ENCODE data around the gene FOXF2. TPM values are rescaled to one million over a fixed set of nuclear protein-coding genes. Genes with fewer than 3 reads are reported as not detected.

FOXF2 gene
- total RNA-seq, 4 donors from 2014 or later, result 0.59 to 1.4 (median 0.77) TPM

DNA sequence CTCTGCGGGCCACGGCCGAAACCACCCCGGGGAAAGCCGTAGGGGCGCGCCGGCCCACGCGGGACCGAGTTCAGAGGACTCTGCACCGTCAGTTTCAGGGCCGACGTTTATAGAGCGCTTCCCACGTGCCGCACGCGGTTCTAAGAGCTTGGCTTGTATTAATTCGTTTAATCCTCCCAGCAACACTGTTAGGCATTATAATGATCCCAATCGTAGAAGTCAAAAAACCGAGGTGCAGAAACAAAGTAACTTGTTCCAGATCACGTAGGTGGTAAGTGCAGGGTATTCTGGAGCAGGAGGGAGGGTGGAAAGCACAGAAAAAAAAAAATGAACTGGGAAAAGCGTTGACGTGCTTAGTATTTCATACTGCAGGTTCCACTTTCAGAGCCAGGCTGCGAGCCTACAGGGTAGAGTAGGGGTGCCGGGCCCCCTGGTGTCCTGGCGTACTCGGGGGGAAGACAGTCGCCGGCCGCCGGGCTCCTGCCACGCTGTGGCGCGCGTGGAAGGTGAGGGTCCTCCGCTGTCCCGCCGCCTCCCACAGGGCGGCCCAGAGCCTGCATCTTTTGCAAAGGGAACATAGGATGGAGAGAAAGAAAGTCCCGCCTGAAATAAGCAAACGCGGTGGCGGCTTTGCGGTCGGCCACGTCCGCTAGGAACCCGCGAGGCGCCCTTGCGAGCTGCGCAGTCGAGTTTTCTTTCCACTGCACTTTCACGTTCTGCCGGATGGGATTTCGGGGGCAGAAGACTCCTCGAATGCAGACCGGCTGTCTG, 10.2 kb upstream of the FOXF2 start:
- intact Hi-C loops (cut with DNase I; ENCODE audit: low total_unique reads), result no loop called here
- TF ChIP-seq POLR2A (IDR thresholded peaks at IDR 0.05), result no peak
- TF ChIP-seq, protein P1, sequence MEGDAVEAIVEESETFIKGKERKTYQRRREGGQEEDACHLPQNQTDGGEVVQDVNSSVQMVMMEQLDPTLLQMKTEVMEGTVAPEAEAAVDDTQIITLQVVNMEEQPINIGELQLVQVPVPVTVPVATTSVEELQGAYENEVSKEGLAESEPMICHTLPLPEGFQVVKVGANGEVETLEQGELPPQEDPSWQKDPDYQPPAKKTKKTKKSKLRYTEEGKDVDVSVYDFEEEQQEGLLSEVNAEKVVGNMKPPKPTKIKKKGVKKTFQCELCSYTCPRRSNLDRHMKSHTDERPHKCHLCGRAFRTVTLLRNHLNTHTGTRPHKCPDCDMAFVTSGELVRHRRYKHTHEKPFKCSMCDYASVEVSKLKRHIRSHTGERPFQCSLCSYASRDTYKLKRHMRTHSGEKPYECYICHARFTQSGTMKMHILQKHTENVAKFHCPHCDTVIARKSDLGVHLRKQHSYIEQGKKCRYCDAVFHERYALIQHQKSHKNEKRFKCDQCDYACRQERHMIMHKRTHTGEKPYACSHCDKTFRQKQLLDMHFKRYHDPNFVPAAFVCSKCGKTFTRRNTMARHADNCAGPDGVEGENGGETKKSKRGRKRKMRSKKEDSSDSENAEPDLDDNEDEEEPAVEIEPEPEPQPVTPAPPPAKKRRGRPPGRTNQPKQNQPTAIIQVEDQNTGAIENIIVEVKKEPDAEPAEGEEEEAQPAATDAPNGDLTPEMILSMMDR (IDR thresholded peaks at IDR 0.05), result no peak
- DNase-seq (ENCODE audit: low spot score in 2 of 2), result no peak
- WGBS, 2 donors, result 3 to 4% methylated on average over 55 to 59 of the region's 60 CpGs
- no peak overlapping the region for H3K4me3 ChIP-seq (ENCODE audit: low read depth, poor library complexity, severe bottlenecking)

DNA sequence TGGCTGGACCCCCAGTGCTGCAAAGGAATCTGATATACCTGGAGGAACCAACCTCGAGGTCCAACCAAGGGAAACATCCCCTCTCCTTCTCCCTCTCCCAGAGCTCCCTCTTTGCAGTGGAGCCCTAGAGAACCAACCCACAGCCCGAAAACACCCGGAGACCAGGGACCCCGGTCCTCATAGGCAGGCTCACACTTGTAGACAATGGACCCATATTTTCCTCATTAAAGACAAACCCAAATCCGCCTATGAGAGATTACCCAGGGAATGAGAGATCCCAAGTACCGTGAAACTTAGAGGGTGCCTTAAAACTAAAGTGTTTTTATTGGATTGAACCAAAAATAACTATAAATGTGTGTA, 9.6 kb upstream of the FOXF2 start:
- no peak overlapping the region for H3K4me3 ChIP-seq (ENCODE audit: low read depth, poor library complexity, severe bottlenecking)
- intact Hi-C loops (cut with DNase I; ENCODE audit: low total_unique reads), result no loop called here
- DNase-seq (ENCODE audit: low spot score in 2 of 2), result no peak
- 6 to 10% methylated on average over 6 of the region's 6 CpGs for WGBS, 2 donors
- TF ChIP-seq, protein P1 (IDR thresholded peaks at IDR 0.05), result no peak
- TF ChIP-seq POLR2A (IDR thresholded peaks at IDR 0.05), result no peak

DNA sequence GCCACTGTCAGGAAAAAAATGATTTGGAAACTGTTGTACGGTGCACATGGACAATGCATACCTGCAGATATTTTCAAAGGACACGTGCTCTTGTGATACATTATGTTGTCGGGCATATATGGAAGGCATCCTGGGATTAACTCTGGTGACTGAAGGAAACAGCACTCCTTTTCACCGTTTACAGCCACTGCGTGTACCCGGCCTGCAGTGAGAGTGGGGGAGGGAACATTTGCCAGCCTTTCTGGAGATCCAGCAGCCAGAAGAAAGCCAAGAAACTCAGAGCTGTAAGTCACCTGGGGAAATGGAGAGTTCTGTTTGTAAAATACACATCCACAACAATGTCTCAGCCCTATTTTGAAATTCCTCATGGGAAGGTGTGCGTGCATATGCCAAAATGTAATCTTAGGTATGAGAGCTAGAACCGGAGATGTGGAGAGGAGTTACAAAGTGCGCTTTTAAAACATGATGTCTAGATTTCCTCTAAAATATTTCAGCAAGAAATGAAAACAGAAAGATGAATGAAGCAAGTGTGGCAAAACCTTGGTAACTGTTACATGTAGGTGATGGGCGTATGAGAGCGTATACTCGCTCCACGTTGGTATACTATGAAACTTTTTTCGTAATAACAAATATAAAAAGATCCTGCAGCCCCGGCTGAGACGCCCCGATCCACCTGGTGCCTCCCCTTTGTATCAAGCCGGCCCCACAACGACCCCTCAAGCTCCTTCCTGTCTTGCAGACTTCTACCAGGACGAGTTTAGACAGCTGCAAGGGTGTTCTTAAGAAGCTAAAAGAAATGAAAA, 8.6 kb upstream of the FOXF2 start:
- DNase-seq (ENCODE audit: low spot score in 2 of 2), result no peak
- intact Hi-C loops (cut with DNase I; ENCODE audit: low total_unique reads), result no loop called here
- H3K4me3 ChIP-seq (ENCODE audit: low read depth, poor library complexity, severe bottlenecking), result no peak overlapping the region
- 16 to 17% methylated on average over 20 of the region's 20 CpGs for WGBS, 2 donors
- TF ChIP-seq, protein P1 (IDR thresholded peaks at IDR 0.05), result no peak
- no peak for TF ChIP-seq POLR2A (IDR thresholded peaks at IDR 0.05)

DNA sequence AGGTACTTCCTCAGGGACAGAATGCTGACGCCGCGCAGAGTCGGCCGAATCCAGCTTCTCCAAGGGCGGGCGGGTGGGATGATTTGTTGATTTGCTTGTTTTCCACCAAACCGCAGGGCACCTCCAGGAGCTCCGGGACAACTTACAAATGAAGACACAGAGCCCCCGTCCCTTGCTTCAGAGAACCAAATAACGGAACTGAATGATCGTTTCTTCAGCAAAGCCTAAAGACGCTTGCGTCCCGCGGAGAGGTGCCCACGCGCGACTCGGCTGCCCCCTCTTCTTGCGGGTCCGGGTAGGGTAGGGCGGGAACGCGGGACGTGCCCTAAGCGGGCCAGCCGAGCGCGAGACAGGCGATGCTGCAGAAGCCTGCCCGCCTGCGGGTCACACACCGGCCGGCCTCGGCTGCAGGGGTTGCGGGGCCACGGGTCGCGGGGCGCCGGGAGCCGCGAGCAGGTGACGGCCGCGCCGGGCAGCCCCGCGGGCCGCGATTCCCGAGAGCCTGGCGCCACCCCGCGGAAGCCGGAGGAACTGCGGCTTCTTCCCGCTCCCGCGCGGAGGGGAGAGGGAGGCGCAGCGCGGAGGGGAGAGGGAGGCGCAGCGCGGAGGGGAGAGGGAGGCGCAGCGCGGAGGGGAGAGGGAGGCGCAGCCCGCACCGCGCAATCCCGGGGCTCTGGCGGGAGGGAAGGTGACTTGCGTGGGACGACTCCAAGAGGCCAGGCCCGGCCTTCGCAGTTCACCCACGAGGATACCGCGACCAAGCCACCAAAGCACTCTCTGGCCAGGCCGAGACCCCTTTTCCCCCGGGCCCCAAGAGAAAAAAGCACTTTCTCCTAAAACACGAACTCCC, 7.7 kb upstream of the FOXF2 start:
- WGBS, 2 donors, result 0 to 1% methylated on average over 43 to 52 of the region's 87 CpGs
- DNase-seq (ENCODE audit: low spot score in 2 of 2), result no peak
- TF ChIP-seq, protein P1 (IDR thresholded peaks at IDR 0.05), result no peak
- TF ChIP-seq POLR2A (IDR thresholded peaks at IDR 0.05), result no peak
- H3K4me3 ChIP-seq (ENCODE audit: low read depth, poor library complexity, severe bottlenecking), result no peak overlapping the region
- intact Hi-C loops (cut with DNase I; ENCODE audit: low total_unique reads), result loop anchor here (2.0 kb wide), 1 partner anchor 585 kb away; no protein-coding TSS in a partner anchor

DNA sequence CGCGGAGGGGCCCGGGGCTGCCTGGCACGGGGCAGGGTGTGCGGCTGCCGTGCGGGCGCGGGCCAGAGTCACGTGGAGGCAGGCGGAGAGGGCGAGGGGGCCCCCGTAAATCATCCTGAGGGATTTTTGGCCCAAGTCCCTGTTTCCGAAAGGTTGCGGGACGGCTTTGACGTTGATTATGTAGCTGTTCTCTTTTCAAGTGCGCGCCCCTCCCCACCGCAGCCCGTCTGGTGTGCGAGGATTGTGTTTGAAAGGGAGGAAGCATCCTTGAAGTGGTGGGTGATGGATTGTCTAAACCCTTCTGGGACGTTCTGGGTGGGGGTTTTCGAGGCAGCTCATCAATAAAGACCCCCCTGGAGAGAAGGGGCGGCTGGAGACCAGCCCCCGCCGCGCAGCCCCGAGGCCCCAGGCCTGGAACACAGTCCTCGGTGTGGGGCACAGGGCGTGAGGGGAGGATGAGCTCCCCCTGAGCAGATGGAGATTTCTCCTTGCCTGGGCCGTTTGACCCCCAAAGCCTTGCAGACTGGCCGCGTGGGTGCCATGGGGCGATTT, 7.0 kb upstream of the FOXF2 start:
- no peak overlapping the region for H3K4me3 ChIP-seq (ENCODE audit: low read depth, poor library complexity, severe bottlenecking)
- no peak for DNase-seq (ENCODE audit: low spot score in 2 of 2)
- 4 to 5% methylated on average over 31 to 35 of the region's 35 CpGs for WGBS, 2 donors
- intact Hi-C loops (cut with DNase I; ENCODE audit: low total_unique reads), result loop anchor here (2.0 kb wide), 1 partner anchor 586 kb away; no protein-coding TSS in a partner anchor
- TF ChIP-seq, protein P1 (IDR thresholded peaks at IDR 0.05), result no peak
- TF ChIP-seq POLR2A (IDR thresholded peaks at IDR 0.05), result no peak
